ENCODE results near the gene LRP10.
"Not testable (repeated sequence)": the region's sequence is repeated elsewhere in the genome, so short reads cannot be mapped to it uniquely, and the experiment has no call there.

The LRP10 gene

GRCh38 chr14:22887260-22887989, 15.9 kb downstream of the LRP10 start:
- DNase-seq (ENCODE audit: low read depth in 2 of 2): no peak

DNA sequence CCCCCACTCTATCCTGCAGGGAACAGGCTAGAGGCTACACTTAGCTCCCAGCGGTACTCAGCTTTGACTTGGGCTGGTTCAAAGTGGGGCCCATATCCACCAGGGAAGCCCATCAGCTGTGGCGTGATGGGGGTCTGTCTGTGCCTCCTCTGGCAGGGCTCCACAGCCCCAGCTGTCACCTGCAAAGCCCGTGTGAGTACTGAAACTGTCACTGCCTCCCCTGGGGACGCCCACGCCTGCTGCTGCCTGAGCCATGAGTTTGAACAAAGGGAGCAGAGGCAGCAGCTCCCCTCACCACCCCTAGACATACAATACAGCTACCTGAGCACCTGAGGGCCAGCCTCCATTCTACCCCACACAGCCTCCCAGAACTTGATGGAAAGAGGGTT, 16.4 kb downstream of the LRP10 start:
- DNase-seq (ENCODE audit: low read depth in 2 of 2): peak; percentile 15 to 41

- DNase-seq (ENCODE audit: low read depth in 2 of 2): no peak
These were observed 17.1 kb downstream of the LRP10 start for GRCh38 chr14:22888662-22889061.

- no peak for DNase-seq (ENCODE audit: low read depth in 2 of 2)
These were observed 18.9 kb downstream of the LRP10 start for GRCh38 chr14:22890416-22890815.

DNA sequence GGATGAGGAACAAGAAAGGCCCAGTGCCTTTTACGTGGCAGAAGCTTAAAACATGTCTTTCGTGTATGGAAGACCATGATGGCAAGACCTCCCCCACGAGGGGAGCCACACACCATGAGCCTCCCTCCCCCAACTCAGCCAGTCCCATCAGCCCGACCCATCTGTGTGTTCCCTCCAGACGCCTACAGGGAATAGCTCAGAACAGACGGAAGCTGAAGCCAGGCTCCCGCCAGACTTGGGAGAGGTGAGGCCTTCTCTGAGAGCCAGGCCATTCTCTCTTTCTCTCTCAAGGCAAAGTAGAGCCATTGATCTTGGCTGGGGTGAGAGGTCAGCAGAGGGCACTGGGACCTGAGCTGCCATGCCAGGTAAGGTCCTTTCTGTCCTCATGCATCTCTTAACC, 20.9 kb downstream of the LRP10 start:
- DNase-seq (ENCODE audit: low read depth in 2 of 2): no peak

DNA sequence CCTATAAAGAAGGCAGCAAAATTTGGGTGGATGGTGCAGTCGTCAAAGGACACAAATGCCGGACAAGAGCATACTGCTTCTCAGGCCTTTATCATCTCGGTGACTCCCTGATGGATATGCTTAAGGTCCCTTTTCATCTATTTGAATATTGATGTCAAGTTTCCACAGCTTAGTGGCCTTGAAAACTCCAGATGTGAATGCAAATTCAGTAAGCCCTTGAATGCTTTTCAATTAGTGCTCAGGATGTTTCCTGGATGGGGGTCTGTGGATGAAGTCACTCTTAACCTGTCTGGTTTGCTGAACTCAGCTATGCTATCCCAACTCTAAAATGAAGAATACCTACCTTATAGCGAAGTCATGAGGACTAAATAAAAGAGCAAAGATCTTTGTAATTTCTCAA, 22.2 kb downstream of the LRP10 start:
- DNase-seq (ENCODE audit: low read depth in 2 of 2): no peak

- no peak for DNase-seq (ENCODE audit: low read depth in 2 of 2)
These were observed 23.9 kb downstream of the LRP10 start for GRCh38 chr14:22895402-22895801.

DNA sequence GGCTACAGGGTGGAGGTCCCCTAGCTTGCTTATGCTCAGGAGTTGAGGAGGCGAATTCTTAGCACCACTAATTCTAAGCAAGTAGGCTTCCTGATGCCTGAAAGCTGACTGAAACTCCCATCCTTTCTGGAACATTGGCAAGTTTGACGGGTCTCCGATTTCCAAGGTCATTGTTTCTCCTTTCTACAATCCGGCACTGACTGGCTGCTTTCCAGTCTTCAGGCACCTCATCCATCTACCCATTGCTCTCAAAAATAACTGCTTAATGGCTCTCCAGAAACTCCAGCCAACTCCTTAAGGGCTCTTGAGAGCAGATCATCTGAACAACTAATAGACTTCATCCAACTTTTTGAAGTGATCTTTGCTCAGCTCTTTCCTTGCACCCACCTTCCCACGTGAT, 24.8 kb downstream of the LRP10 start:
- no peak for DNase-seq (ENCODE audit: low read depth in 2 of 2)

GRCh38 chr14:22896760-22897159, 25.2 kb downstream of the LRP10 start:
- DNase-seq (ENCODE audit: low read depth in 2 of 2): no peak

DNA sequence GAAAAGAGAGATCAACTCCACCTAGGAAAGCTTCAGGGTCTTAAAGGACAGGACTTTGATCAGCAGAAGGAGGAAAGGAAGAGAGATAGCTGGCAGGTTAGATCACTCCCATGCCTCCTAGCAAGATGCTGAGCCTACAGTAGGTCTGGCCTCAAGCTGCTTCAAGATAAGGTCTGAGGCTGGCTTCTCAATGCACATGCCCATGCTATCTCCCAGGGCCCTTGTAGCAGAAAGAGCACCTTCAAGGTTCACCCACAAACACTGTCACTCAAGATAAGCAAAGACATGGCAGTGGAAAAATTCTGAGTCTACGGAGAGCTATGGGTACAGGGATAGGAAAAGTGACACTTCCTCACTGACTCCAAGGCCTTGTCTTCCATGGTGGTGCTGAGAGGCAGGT, 25.8 kb downstream of the LRP10 start:
- no peak for DNase-seq (ENCODE audit: low read depth in 2 of 2)

GRCh38 chr14:22898302-22899090, 27.0 kb downstream of the LRP10 start:
- DNase-seq (ENCODE audit: low read depth in 2 of 2): no peak

DNA sequence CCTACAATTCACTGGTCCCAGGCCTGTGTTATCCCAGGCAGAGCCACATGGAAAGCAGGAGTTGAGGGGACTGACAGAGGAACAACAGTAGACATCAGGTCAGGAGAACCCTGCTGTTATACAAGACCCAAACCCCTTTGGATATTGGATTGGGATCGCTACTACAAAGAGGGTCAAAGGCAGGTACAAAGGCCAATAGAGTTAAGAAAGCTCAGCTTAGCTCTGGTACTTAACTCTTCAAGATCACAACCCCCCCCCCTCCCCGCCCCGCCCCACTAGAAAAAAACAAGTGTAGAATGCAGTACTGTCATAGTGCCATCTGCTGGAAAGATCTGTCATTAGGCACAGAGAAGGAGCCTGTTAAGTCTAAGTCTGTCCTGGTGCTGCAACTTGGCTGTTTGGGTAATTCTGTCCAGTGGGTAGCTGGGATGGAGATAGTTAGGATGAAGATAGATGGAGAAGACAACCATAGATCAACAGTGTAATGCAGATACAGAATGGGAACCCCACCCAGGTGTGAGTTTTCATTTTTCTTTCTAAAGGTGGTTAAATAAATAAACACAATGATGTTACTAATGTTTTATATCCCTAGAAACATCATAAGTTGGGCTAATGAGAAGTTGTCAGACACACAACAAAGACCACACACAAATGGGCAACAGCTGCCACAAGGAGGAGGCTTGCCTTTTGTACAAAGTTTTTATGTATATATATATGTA, 28.7 kb downstream of the LRP10 start:
- DNase-seq (ENCODE audit: low read depth in 2 of 2): peak in 1 of 2 donors; percentile 20

DNA sequence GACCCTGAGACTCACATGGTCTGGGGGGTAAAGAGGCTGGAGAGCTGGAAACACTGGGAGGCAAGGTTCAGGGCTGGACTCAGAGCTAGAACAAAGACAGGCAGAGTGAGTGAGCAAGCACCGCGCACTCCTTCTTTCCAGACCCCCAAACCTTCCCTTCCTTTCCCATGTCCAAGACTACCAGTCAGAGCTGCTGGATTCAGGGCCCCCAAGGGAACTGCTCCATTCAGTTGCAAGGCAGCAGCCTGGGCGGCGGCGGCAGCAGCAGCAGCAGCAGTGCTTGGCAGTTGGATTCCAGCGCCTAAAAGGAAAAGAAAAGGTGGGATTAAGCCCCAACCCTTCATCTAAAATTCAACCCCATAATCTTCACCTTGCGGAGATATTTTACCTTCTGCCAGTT, 30.3 kb downstream of the LRP10 start:
- no peak for DNase-seq (ENCODE audit: low read depth in 2 of 2)

- DNase-seq (ENCODE audit: low read depth in 2 of 2): no peak
These were observed 32.2 kb downstream of the LRP10 start for GRCh38 chr14:22903742-22904087.

GRCh38 chr14:22905627-22906026, 34.1 kb downstream of the LRP10 start:
- no peak for DNase-seq (ENCODE audit: low read depth in 2 of 2)

GRCh38 chr14:22906073-22906472, 34.5 kb downstream of the LRP10 start:
- DNase-seq (ENCODE audit: low read depth in 2 of 2): no peak

- no peak for DNase-seq (ENCODE audit: low read depth in 2 of 2)
These were observed 35.9 kb downstream of the LRP10 start for GRCh38 chr14:22907429-22907828.

GRCh38 chr14:22908601-22909000, 37.1 kb downstream of the LRP10 start:
- DNase-seq (ENCODE audit: low read depth in 2 of 2): no peak

GRCh38 chr14:22910916-22911315, 39.4 kb downstream of the LRP10 start:
- no peak for DNase-seq (ENCODE audit: low read depth in 2 of 2)

GRCh38 chr14:22914836-22915235, 43.3 kb downstream of the LRP10 start:
- DNase-seq (ENCODE audit: low read depth in 2 of 2): not testable (repeated sequence)

- DNase-seq (ENCODE audit: low read depth in 2 of 2): no peak
These were observed 44.5 kb downstream of the LRP10 start for GRCh38 chr14:22915886-22916521.

All from activated CD8-positive, alpha-beta memory T cell treated with anti-CD3 and anti-CD28 coated beads for 4 hours (primary cell).